ENCODE measurements around the gene TRIM4.
"Not testable (repeated sequence)": the region's sequence is repeated elsewhere in the genome, so short reads cannot be mapped to it uniquely, and the experiment has no call there.

TRIM4 gene

DNA sequence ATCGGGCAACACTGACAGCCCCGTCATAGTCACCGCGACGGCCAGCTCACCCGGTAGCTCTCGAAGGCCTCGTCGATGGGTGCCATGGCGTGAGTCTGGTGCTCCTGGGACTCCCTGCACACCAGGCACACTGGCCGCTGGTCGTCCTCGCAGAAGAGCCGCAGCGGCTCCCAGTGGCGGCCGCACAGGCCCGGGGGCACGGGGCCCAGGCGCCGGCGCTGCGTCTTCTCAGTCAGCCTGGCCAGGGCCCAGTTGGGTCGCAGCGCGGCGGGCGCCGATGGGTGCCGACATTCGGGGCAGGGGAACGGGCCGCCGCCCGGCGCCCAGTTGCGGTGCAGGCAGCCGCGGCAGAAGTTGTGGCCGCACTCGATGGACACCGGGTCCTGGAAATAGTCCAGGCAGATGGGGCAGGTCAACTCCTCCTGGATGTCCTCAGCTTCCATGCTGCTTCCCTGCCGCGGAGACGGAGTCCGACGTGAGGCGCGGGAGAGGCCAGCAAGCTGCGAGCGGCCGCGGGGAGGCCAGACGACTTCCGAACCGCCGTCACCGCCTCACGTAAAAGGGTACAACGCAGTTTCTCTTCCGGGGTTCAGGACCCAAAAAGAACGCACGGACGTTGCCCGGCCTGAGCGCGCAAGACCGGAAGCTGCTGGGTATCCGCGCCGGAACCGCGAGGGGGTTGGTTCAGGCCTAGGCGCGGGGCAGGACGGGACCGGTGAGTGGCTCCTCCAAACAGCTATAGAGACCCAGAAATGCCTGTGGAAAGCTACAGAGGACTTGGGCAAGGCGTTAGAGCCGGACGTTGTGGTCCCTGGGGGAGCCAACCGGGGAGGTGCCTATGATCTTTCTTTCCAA lies at the start of gene TRIM4:
Gene TRIM4, minus strand, starts transcription at position 572 of the 855 bp plus-strand sequence. Its CDS starts 129 bp downstream, at position 443.
- DNase-seq (ENCODE audit: low read depth in 1 of 2, low spot score in 1 of 2) = peak; percentile 85 to 91

- no peak for DNase-seq (ENCODE audit: low read depth in 1 of 2, low spot score in 1 of 2)
These were observed 39.4 kb upstream of the TRIM4 start for GRCh38 chr7:99958564-99959227.

- no peak for DNase-seq (ENCODE audit: low read depth in 1 of 2, low spot score in 1 of 2)
These were observed 35.9 kb upstream of the TRIM4 start for GRCh38 chr7:99955247-99955646.

DNA sequence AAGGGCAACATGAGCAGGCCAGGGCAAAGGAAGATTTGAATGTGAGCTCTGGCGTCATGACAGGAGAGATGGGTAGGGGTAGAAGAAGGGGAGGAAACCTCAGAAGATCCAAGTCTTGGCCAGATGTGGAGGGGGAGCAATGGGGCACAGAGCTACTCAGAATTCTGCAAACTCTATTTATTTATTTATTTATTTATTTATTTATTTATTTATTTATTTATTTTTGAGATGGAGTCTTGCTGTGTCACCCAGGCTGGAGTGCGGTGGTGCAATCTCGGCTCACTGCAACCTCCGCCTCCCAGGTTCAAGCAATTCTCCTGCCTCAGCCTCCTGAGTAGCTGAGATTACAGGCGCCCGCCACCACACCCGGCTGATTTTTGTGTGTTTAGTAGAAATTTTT lies 35.3 kb upstream of the TRIM4 start:
- DNase-seq (ENCODE audit: low read depth in 1 of 2, low spot score in 1 of 2) = not testable (repeated sequence)

- no peak for DNase-seq (ENCODE audit: low read depth in 1 of 2, low spot score in 1 of 2)
These were observed 34.3 kb upstream of the TRIM4 start for GRCh38 chr7:99953649-99954048.

DNA sequence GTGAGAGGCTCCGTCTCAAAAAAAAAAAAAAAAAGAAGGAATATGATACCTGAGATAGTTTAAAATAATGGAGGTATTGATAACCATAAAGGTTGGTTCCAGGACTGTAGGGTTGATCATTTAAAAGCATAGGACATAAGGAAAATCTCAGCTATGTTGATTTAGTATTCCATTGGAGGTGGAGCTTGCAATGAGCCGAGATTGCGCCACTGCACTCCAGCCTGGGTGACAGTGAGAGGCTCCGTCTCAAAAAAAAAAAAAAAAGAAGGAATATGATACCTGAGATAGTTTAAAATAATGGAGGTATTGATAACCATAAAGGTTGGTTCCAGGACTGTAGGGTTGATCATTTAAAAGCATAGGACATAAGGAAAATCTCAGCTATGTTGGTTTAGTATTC lies 33.3 kb upstream of the TRIM4 start:
- DNase-seq (ENCODE audit: low read depth in 1 of 2, low spot score in 1 of 2) = not testable (repeated sequence)

GRCh38 chr7:99950819-99951218 lies 31.5 kb upstream of the TRIM4 start:
- DNase-seq (ENCODE audit: low read depth in 1 of 2, low spot score in 1 of 2) = not testable (repeated sequence)

- DNase-seq (ENCODE audit: low read depth in 1 of 2, low spot score in 1 of 2) = no peak
These were observed 30.4 kb upstream of the TRIM4 start for GRCh38 chr7:99949645-99950228.

- DNase-seq (ENCODE audit: low read depth in 1 of 2, low spot score in 1 of 2) = no peak
These were observed 28.3 kb upstream of the TRIM4 start for GRCh38 chr7:99947608-99948007.

DNA sequence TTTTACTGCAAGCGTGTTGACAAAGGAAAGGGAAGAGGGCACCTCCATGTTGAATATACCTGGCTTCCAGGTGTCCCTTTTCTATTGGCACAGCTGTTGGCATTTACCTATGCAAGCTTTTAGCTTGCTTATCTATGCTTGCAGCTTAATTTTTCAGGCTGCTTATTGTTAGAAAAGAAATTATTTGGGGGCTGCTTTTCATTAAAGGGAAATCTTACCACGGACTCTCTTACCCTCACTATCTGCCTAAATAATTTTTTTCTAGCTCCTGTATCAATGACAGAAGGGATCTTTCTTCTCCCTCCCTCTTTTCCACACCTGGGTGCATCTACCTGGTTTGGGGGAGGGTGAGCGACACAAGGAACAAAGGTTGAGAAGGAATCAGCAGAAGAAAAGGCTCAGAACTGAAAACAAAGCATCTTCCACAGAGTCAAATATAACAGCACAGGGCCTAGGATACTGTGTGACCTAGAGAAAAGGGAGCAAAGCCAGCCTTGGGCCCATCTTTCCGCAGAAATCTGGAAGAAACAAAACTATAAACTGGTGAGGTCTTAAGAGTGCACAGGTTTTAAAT lies 25.3 kb upstream of the TRIM4 start:
- DNase-seq (ENCODE audit: low read depth in 1 of 2, low spot score in 1 of 2) = no peak

DNA sequence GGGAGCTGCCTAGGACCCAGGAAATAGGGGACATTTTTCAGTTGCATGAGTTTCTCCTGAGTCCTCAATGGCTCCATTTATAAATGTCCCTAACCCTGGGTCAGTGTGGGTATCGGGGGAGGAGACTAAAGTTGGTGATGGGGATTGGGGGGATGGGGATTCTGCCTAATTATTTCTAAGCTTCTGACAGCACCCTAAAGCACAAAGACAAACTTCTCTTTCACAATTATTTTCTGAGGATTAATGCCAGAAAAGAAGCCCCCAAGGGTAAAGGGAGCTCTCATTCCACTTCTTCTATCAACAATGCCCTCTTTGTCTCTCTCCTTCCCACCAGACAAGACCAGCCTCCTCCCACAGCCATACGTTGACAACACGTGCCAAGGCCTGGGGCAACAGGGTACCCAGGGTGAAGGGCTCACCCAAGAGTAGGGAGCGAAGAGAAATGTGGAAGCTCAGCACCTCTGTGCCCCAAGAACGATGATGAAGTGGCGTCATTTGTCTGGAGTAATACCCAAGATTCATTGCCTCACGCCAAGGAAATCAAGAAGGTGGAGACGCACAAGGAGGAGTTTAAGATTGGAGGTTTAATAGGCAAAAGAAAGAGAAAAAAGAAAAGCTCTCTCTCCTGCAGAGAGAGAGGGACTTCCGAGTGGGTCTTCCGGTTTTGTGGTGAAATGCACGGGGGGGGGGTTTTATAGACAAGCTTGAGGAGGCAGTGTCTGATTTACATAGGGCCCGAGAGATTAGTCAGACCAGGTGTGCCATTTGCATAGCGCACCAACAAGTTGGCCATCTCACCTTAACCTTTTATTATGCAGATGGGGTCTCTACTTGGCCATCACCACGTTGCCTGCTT lies 24.5 kb upstream of the TRIM4 start:
- DNase-seq (ENCODE audit: low read depth in 1 of 2, low spot score in 1 of 2) = no peak

GRCh38 chr7:99938296-99938695 lies 19.0 kb upstream of the TRIM4 start:
- DNase-seq (ENCODE audit: low read depth in 1 of 2, low spot score in 1 of 2) = no peak

GRCh38 chr7:99935009-99935408 lies 15.7 kb upstream of the TRIM4 start:
- DNase-seq (ENCODE audit: low read depth in 1 of 2, low spot score in 1 of 2) = not testable (repeated sequence)

DNA sequence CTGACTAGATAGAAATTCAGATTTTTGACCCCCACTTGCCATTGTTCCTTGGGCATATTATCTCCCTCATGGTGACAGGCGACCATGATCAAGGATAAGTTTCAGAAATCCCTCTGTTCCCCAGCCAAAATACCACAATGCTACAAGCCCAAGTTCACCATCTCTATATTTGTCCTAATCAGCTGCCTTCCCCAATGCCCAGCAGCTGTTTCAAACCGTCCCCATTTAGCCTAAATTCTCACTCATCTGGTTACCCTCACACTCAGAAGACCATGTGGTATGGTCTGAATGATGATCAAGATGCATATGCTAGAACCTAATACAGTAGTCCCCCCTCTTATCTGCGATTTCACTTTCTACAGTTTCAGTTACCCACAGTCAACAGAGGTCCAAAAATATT lies 11.0 kb upstream of the TRIM4 start:
- DNase-seq (ENCODE audit: low read depth in 1 of 2, low spot score in 1 of 2) = no peak

- DNase-seq (ENCODE audit: low read depth in 1 of 2, low spot score in 1 of 2) = no peak
These were observed 10.4 kb upstream of the TRIM4 start for GRCh38 chr7:99929730-99930053.

- DNase-seq (ENCODE audit: low read depth in 1 of 2, low spot score in 1 of 2) = peak; percentile 2 to 11
These were observed 9.8 kb upstream of the TRIM4 start, which contains the start of gene GJC3 for GRCh38 chr7:99928994-99929729. Gene GJC3, minus strand, starts transcription at chr7:99929620. Its CDS starts 0 bp downstream, at chr7:99929620.

DNA sequence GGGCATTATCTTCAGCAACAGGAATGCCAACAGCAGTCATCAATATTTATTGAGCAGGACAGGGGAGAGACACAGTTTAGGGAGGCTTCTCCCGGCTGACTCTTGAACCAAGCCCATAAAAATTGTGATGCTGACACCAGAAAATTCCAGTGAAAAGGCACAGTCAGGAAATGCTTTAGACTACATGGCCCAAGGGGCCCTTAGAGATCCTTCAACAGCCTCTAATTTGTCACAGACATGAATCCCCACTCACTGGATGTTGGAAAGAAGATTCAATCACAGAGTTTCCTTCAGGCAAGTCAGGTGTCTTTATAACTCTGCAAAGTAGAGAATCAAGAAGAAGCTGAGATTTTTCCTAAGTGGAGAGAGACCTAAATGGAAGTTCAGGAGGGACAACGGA lies 8.9 kb upstream of the TRIM4 start:
- DNase-seq (ENCODE audit: low read depth in 1 of 2, low spot score in 1 of 2) = no peak

DNA sequence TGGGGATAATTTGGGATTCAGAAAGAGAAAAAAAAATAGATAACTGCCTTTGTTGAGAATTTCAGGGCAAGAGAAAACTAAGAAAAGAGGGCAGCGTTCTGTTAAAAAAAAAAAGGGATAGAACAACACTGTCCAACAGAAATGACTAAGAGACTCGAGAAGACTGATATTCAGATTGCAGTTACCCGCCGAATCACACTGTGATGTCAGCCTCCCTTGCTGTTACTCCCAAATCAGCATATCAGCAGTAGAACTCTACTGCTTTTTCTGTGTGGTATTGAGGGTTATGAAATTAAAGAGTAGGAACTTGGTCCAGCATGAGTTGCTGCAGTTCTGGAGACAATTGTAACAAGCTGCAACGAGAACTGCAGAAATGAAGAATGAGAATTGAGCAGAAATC lies 8.2 kb upstream of the TRIM4 start:
- DNase-seq (ENCODE audit: low read depth in 1 of 2, low spot score in 1 of 2) = no peak

DNA sequence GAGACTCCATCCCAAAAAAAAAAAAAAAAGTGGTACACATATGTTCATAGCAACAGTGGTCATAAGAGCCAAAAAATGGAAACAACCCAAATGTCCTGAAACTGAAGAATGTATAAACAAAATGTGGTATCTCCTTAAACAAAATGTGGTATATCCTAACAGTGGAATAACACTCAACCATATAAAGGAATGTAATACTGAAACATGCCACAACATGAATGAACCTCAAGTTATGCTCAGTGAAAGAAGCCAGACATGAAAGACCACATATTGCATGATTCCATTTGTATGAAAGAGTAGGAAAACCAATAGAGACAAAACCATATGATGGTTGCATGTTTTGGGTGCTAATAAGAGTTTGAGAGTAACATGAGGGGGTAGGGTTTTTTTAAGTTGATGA lies 7.0 kb upstream of the TRIM4 start:
- no peak for DNase-seq (ENCODE audit: low read depth in 1 of 2, low spot score in 1 of 2)

DNA sequence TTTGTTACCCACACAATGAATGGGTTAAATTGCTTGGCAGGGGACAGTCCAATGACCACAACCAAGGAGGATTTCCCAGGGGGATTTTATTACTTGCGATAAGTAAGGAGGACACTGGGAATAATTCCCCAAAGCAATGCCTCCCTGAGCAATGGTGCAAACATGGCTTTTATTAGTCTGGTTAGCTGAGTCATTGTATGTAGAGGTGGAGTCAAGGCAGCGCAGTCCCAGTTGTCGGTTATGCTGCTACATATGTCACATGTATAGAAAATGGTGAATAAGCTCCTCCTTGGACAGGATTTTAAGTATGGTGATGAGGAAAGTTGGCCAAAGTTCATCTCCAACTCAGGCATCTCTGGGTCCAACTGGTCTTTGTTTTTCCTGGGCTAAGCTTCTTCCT lies 3.9 kb upstream of the TRIM4 start:
- DNase-seq (ENCODE audit: low read depth in 1 of 2, low spot score in 1 of 2) = no peak
